ENCODE results near the gene ZNF324. TPM values are rescaled to one million over a fixed set of nuclear protein-coding genes. Genes with fewer than 3 reads are reported as not detected.

Gene ZNF324
- 10 to 100 TPM; 13.5 to 13.7 TPM for total RNA-seq

GRCh38 chr19:58466760-58467589 lies at the start of gene ZNF324:
Gene ZNF324, plus strand, starts transcription at chr19:58467080. Its CDS starts 2,106 bp downstream, at chr19:58469186.

GRCh38 chr19:58439576-58440554 lies 27.0 kb upstream of the ZNF324 start, which contains the start of gene ZNF132:
Gene ZNF132, minus strand, starts transcription at chr19:58440153. Its CDS starts 332 bp downstream, at chr19:58439821.

GRCh38 chr19:58451358-58452101 lies 15.3 kb upstream of the ZNF324 start, which contains the start of gene ZNF324B:
Gene ZNF324B, plus strand, starts transcription at chr19:58451622. Its CDS starts 2,080 bp downstream, at chr19:58453702.

GRCh38 chr19:58475714-58476497 lies 9.0 kb downstream of the ZNF324 start, which contains the start of gene ZNF446:
Gene ZNF446, plus strand, starts transcription at chr19:58476352. Its CDS starts 867 bp downstream, at chr19:58477219.

GRCh38 chr19:58511353-58512208 lies 44.7 kb downstream of the ZNF324 start, which contains the start of gene SLC27A5:
Gene SLC27A5, minus strand, starts transcription at chr19:58511992. Its CDS starts 37 bp downstream, at chr19:58511955.

GRCh38 chr19:58519355-58520256 lies 52.7 kb downstream of the ZNF324 start, which contains the start of gene ZBTB45:
Gene ZBTB45, minus strand, starts transcription at chr19:58519810. Its CDS starts 2,137 bp downstream, at chr19:58517673.

Other genes with a start within 250 kb of the ZNF324 start
- gene ZNF544, start 238.2 kb upstream of the ZNF324 start, total RNA-seq = 10 to 100 TPM; 48.7 to 53.1 TPM
- 1 to 10 TPM; 5.7 to 6.2 TPM for gene ZNF8, start 188.1 kb upstream of the ZNF324 start, total RNA-seq
- 10 to 100 TPM; 59.5 to 59.7 TPM for gene ERVK3-1, start 161.7 kb upstream of the ZNF324 start, total RNA-seq
- 1 to 10 TPM; 4.6 to 5.3 TPM for gene ZSCAN22, start 140.1 kb upstream of the ZNF324 start, total RNA-seq
- gene A1BG, start 113.6 kb upstream of the ZNF324 start, total RNA-seq = 1 to 10 TPM; 8.0 to 9.0 TPM
- 1 to 10 TPM; 1.5 to 2.1 TPM for gene ZNF497, start 104.3 kb upstream of the ZNF324 start, total RNA-seq
- 1 to 10 TPM; 1.8 to 2.3 TPM for gene ZNF837, start 86.0 kb upstream of the ZNF324 start, total RNA-seq
- 1,000 to 10,000 TPM; 1,327 to 1,390 TPM for gene RPS5, start 79.8 kb upstream of the ZNF324 start, total RNA-seq
- under 1 TPM; 0.31 to 0.35 TPM for gene RNF225, start 71.4 kb upstream of the ZNF324 start, total RNA-seq
- 1 to 10 TPM; 4.4 to 5.3 TPM for gene ZNF584, start 58.4 kb upstream of the ZNF324 start, total RNA-seq
- 1 to 10 TPM; 4.9 to 5.5 TPM for gene ZNF132, start 26.9 kb upstream of the ZNF324 start, total RNA-seq
- 10 to 100 TPM; 10.6 to 12.1 TPM for gene ZNF324B, start 15.5 kb upstream of the ZNF324 start, total RNA-seq
- gene ZNF446, start 9.3 kb downstream of the ZNF324 start, total RNA-seq = 1 to 10 TPM; 8.5 to 8.7 TPM
- gene SLC27A5, start 44.9 kb downstream of the ZNF324 start, total RNA-seq = 10 to 100 TPM; 11.2 to 11.6 TPM
- gene ZBTB45, start 52.7 kb downstream of the ZNF324 start, total RNA-seq = 10 to 100 TPM; 15.0 to 16.1 TPM
- gene TRIM28, start 77.0 kb downstream of the ZNF324 start, total RNA-seq = 100 to 1,000 TPM; 358 to 381 TPM
- gene CHMP2A, start 88.0 kb downstream of the ZNF324 start, total RNA-seq = 100 to 1,000 TPM; 112 to 116 TPM
- 10 to 100 TPM; 62.2 to 69.2 TPM for gene UBE2M, start 91.5 kb downstream of the ZNF324 start, total RNA-seq
- gene MZF1, start 106.3 kb downstream of the ZNF324 start, total RNA-seq = 10 to 100 TPM; 32.9 to 39.7 TPM

Measured in activated naive CD4-positive, alpha-beta T cell treated with anti-CD3 and anti-CD28 coated beads, Interleukin-2, amount 10 ng/mL, durations not matched to agents 5 hours and 36 hours (primary cell).